Endodermal cell (in vitro differentiated cells): ENCODE results near the gene ARL16. TPM values are rescaled to one million over a fixed set of nuclear protein-coding genes. Genes with fewer than 3 reads are reported as not detected.

Experiments used
- DNase-seq: peaks from one replicate; pipeline ENCODE4 v3.0.0-alpha.2; 2017
- H3K27ac ChIP-seq: 2 replicates; pipeline ENCODE4 v1.5.1; 2013; ENCODE audit warnings: mild to moderate bottlenecking, low read depth, low read length, moderate library complexity
- H3K27me3 ChIP-seq: 2 replicates; pipeline ENCODE4 v1.6.1; 2013; ENCODE audit warnings: mild to moderate bottlenecking, low read length, moderate library complexity; ENCODE audit not compliant: insufficient read depth, control insufficient read depth, poor library complexity, severe bottlenecking
- H3K36me3 ChIP-seq: 2 replicates; pipeline ENCODE4 v1.7.0; 2013; ENCODE audit warnings: mild to moderate bottlenecking, low read length, moderate library complexity; ENCODE audit not compliant: control insufficient read depth, insufficient read depth
- H3K4me1 ChIP-seq: one replicate; pipeline ENCODE4 v1.7.0; 2013; ENCODE audit warnings: low read length; ENCODE audit not compliant: control insufficient read depth, insufficient read depth
- H3K4me3 ChIP-seq: 2 replicates; pipeline ENCODE4 v1.5.1; 2013; ENCODE audit warnings: mild to moderate bottlenecking, low read length, moderate library complexity
- H3K9ac ChIP-seq: 2 replicates; pipeline ENCODE4 v1.6.1; 2013; ENCODE audit warnings: mild to moderate bottlenecking, low read length, moderate library complexity; ENCODE audit not compliant: poor library complexity, severe bottlenecking; ENCODE audit errors: extremely low read depth
- H3K9me3 ChIP-seq: 2 replicates; pipeline ENCODE4 v1.6.1; 2013; ENCODE audit warnings: mild to moderate bottlenecking, low read length, moderate library complexity; ENCODE audit not compliant: control insufficient read depth
- H3K27ac Mint-ChIP-seq: 2 replicates; pipeline ENCODE4 v1.8.0; 2020; ENCODE audit warnings: mixed read lengths
- H3K27me3 Mint-ChIP-seq: 2 replicates; pipeline ENCODE4 v1.8.0; 2021; ENCODE audit warnings: mild to moderate bottlenecking, mixed read lengths; ENCODE audit not compliant: insufficient read depth
- H3K36me3 Mint-ChIP-seq: 2 replicates; pipeline ENCODE4 v1.8.0; 2020; ENCODE audit warnings: low read depth, mixed read lengths
- H3K4me1 Mint-ChIP-seq: 2 replicates; pipeline ENCODE4 v1.8.0; 2020; ENCODE audit warnings: mixed read lengths
- H3K4me3 Mint-ChIP-seq: 2 replicates; pipeline ENCODE4 v1.8.0; 2020; ENCODE audit warnings: mild to moderate bottlenecking, moderate library complexity, mixed read lengths
- H3K9me3 Mint-ChIP-seq: 2 replicates; pipeline ENCODE4 v1.8.0; 2020; ENCODE audit warnings: mild to moderate bottlenecking, mixed read lengths
- CTCF ChIP-seq: fragments of 200-600 bp; sonication (generic); conservative IDR thresholded peaks from 2 replicates; pipeline ENCODE4 v1.5.0; 2021; ENCODE audit warnings: antibody characterized with exemption, mild to moderate bottlenecking
- whole genome bisulfite sequencing, 2 experiments: methylation state at CpG; one replicate each; pipeline versions ENCODE4 v1.1.5 to v1.1.7; 2013; ENCODE audit warnings: missing lambda C conversion rate in 2 of 2, mixed read lengths in 1 of 2; ENCODE audit not compliant: insufficient coverage in 1 of 2, insufficient read length in 1 of 2; 5-methylcytosine and 5-hydroxymethylcytosine counted together
- total RNA-seq, 2 donors: library from RNA; stranded (reverse); fragmentation: NEBNext Ultra II Directional in 1 of 2; extraction: Animal tissue kit (Norgen Biotek cat#: 25700) in 1 of 2; gene quantifications; 2 replicates in 1 of 2; 3 replicates in 1 of 2; pipeline ENCODE4 v1.2.1, GENCODE V29; 2021

The ARL16 gene
- total RNA-seq, 2 donors from 2014 or later, result 41.2 to 47.8 TPM

- no peak overlapping the region for H3K9ac ChIP-seq
Measured at GRCh38 chr17:81722184-81723120, 38.9 kb upstream of the ARL16 start.

GRCh38 chr17:81720267-81721071, 36.9 kb upstream of the ARL16 start:
- no peaks in the 10 kb centered on the region for H3K4me1 ChIP-seq
- H3K4me3 ChIP-seq, result no peak overlapping the region
- no peaks in the 10 kb centered on the region for H3K27me3 ChIP-seq
- no peak for DNase-seq
- 90 to 95% methylated on average over 20 to 33 of the region's 33 CpGs for WGBS, 2 experiments
- no peak overlapping the region for H3K4me3 Mint-ChIP-seq
- H3K9ac ChIP-seq, result no peak overlapping the region
- TF ChIP-seq CTCF, result no peak
- no peak overlapping the region for H3K27ac ChIP-seq
- H3K27ac Mint-ChIP-seq, result no peak overlapping the region
- no peaks in the 10 kb centered on the region for H3K9me3 Mint-ChIP-seq
- no peaks in the 10 kb centered on the region for H3K36me3 ChIP-seq
- peaks cover 2% of the 10 kb centered on the region for H3K36me3 Mint-ChIP-seq
- no peaks in the 10 kb centered on the region for H3K27me3 Mint-ChIP-seq
- H3K4me1 Mint-ChIP-seq, result peaks cover 6% of the 10 kb centered on the region
- no peaks in the 10 kb centered on the region for H3K9me3 ChIP-seq

More at GRCh38 chr17:81722184-81723120, 38.9 kb upstream of the ARL16 start:
- Histone ChIP-seq H3K27me3 (no peaks in the 10 kb centered on the region), H3K4me1 (no peaks in the 10 kb centered on the region), H3K4me3 (no peak overlapping the region), H3K27ac (no peak overlapping the region), H3K36me3 (no peaks in the 10 kb centered on the region), H3K9me3 (no peaks in the 10 kb centered on the region)
- Mint-ChIP-seq H3K36me3 (peaks cover 2% of the 10 kb centered on the region), H3K4me3 (no peak overlapping the region), H3K9me3 (no peaks in the 10 kb centered on the region), H3K27ac (no peak overlapping the region), H3K4me1 (peaks cover 6% of the 10 kb centered on the region), H3K27me3 (no peaks in the 10 kb centered on the region)
- DNase-seq, result peak; percentile 53
- WGBS, 2 experiments, result 84 to 86% methylated on average over 7 to 10 of the region's 10 CpGs
- TF ChIP-seq CTCF, result no peak

GRCh38 chr17:81719410-81720266, 36.0 kb upstream of the ARL16 start:
- DNase-seq, result peak; percentile 51
- H3K27ac ChIP-seq, result no peak overlapping the region
- WGBS, 2 experiments, result 94 to 97% methylated on average over 25 to 32 of the region's 33 CpGs

More at GRCh38 chr17:81719410-81720266, 36.0 kb upstream of the ARL16 start:
- H3K4me3 ChIP-seq, result no peak overlapping the region
- Mint-ChIP-seq H3K27ac (no peak overlapping the region), H3K36me3 (peaks cover 2% of the 10 kb centered on the region), H3K4me3 (no peak overlapping the region), H3K27me3 (no peaks in the 10 kb centered on the region), H3K4me1 (peaks cover 6% of the 10 kb centered on the region), H3K9me3 (no peaks in the 10 kb centered on the region)
- TF ChIP-seq CTCF, result no peak
- no peaks in the 10 kb centered on the region for H3K9me3 ChIP-seq
- no peaks in the 10 kb centered on the region for H3K36me3 ChIP-seq
- H3K27me3 ChIP-seq, result no peaks in the 10 kb centered on the region
- H3K4me1 ChIP-seq, result no peaks in the 10 kb centered on the region
- H3K9ac ChIP-seq, result no peak overlapping the region
